Breast epithelium (tissue), 4 donors: Measurements from ENCODE around the gene SLC38A11. TPM values are rescaled to one million over a fixed set of nuclear protein-coding genes. Genes with fewer than 3 reads are reported as not detected.
"Not testable (repeated sequence)": the region's sequence is repeated elsewhere in the genome, so short reads cannot be mapped to it uniquely, and the experiment has no call there.

ENCODE experiments used
- DNase-seq, 2 donors: peaks; one replicate each; pipeline ENCODE4 v3.0.0-alpha.2; 2019; ENCODE audit warnings: low spot score in 2 of 2
- H3K27ac ChIP-seq, 2 donors: fragments of 200-600 bp; sonication (generic) in 1 of 2; one replicate each; pipeline ENCODE4 v1.5.1; 2016 to 2019; ENCODE audit warnings: mild to moderate bottlenecking in 1 of 2
- H3K27me3 ChIP-seq, 2 donors: fragments of 200-600 bp; sonication (generic) in 1 of 2; one replicate each; pipeline versions ENCODE4 v1.5.1 to v1.6.0; 2017 to 2019; ENCODE audit warnings: control low read depth in 1 of 2, mild to moderate bottlenecking in 1 of 2
- H3K36me3 ChIP-seq: fragments of 200-600 bp; one replicate; pipeline ENCODE4 v1.5.1; 2019
- H3K4me1 ChIP-seq, 2 donors: fragments of 200-600 bp; sonication (generic); one replicate each; pipeline ENCODE4 v1.5.1; 2016 to 2019; ENCODE audit warnings: control low read depth in 1 of 2
- H3K4me3 ChIP-seq, 3 donors: fragments of 200-600 bp; sonication (generic); 1 replicate in 2 of 3; 2 replicates in 1 of 3; pipeline ENCODE4 v1.5.1; 2016 to 2019; ENCODE audit warnings: mild to moderate bottlenecking in 3 of 3, moderate library complexity in 2 of 3
- H3K9me3 ChIP-seq, 2 donors: fragments of 200-600 bp; sonication (generic) in 1 of 2; one replicate each; pipeline ENCODE4 v1.5.1; 2016 to 2019; ENCODE audit warnings: control low read depth in 1 of 2
- POLR2A ChIP-seq: fragments of 450-650 bp; IDR thresholded peaks from one replicate; pipeline ENCODE4 v1.6.1; 2016; ENCODE audit warnings: antibody characterized with exemption, mild to moderate bottlenecking, moderate library complexity
- POLR2AphosphoS5 ChIP-seq, 3 donors: sonication (generic); formaldehyde crosslinking; IDR thresholded peaks; one replicate each; pipeline ENCODE4 v1.6.1; 2017; ENCODE audit warnings: antibody characterized with exemption in 3 of 3
- intact Hi-C: fragments of 100-400 bp; cut with DNase I; formaldehyde crosslinking; loops from one replicate; pipeline ENCODE4 v1.15.1; 2023; ENCODE audit warnings: low total_unique reads
- total RNA-seq, 3 donors: library from RNA; depleted of rRNA; stranded (reverse); fragments of >200 nt; gene quantifications; one replicate each; pipeline ENCODE4 v1.1.0, GENCODE V29; 2016
- TF ChIP-seq, protein P1 (sequence below), 3 donors: fragments of 450-650 bp; IDR thresholded peaks; one replicate each; pipeline ENCODE4 v1.5.1; 2016 to 2017; ENCODE audit warnings: antibody characterized with exemption in 3 of 3, mild to moderate bottlenecking in 3 of 3, moderate library complexity in 3 of 3

The SLC38A11 gene
- total RNA-seq, 3 donors from 2014 or later: 2.2 to 6.7 TPM; not detected in 1

DNA sequence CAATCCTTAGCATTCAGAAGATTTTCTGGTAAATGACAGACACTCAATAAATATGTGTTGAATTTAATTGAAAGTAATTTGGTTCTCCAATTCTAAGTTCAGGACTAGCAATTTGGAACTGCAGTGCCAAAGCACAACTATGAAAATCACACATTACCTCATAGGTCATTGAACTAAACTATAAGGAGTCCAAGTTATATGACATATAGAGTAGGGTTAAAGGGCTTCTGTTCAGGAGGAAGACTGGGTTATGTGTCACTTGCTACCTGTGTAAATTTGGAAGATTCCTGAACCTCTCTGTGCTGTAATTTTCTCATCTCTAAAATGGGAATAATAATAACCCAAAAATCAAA is 85.9 kb downstream of the SLC38A11 start:
- no peaks in the 10 kb centered on the region for H3K27me3 ChIP-seq
- intact Hi-C loops: no loop called here

DNA sequence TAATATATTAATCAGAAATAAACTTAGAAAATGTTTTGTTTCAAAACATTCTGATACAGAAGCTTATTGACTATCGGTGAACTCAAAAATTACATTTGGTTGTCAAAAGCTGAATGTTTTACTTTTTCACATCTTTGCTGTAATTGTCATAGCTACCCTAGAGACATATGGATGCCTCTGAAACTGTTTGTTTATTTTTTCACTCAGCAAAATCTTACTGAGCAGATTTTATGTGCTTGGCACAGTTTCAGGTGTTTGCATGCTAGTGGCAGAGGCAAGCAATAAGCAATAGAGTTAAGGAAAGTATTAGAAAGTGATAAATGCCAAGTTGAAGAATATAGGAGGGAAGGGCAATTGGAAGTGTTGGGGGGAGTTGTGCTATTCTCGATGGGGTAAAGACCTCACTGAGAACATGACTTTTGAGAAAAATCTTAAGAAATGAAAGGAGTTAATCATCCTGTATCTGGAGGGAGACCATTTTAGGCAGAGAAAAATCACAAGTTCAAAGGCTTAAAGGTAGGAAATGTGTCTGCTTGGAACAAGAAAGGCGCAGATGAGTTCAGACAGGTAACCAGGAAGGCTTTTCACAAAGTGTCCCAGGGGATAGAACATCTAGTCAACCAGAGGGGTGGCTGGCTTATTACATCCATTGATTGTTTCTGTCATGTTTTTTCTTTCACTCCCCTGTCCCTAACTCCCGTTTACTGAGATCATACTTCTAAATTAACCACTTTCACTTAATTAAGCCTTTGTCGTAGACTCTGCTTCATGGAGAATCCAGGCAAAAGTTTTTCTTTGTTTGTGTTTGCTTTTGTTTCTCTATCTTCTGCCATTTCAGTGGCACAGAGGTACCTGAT is 86.5 kb downstream of the SLC38A11 start:
- Histone ChIP-seq H3K4me1 (no peaks in the 10 kb centered on the region), H3K27ac (peak overlapping the region in 1 of 2 donors; percentile 15), H3K36me3 (no peaks in the 10 kb centered on the region), H3K4me3 (no peak overlapping the region), H3K9me3 (no peaks in the 10 kb centered on the region), H3K27me3 (no peaks in the 10 kb centered on the region)
- intact Hi-C loops: no loop called here
- DNase-seq: no peak
- TF ChIP-seq, protein P1, sequence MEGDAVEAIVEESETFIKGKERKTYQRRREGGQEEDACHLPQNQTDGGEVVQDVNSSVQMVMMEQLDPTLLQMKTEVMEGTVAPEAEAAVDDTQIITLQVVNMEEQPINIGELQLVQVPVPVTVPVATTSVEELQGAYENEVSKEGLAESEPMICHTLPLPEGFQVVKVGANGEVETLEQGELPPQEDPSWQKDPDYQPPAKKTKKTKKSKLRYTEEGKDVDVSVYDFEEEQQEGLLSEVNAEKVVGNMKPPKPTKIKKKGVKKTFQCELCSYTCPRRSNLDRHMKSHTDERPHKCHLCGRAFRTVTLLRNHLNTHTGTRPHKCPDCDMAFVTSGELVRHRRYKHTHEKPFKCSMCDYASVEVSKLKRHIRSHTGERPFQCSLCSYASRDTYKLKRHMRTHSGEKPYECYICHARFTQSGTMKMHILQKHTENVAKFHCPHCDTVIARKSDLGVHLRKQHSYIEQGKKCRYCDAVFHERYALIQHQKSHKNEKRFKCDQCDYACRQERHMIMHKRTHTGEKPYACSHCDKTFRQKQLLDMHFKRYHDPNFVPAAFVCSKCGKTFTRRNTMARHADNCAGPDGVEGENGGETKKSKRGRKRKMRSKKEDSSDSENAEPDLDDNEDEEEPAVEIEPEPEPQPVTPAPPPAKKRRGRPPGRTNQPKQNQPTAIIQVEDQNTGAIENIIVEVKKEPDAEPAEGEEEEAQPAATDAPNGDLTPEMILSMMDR (IDR thresholded peaks at IDR 0.05): no peak
- TF ChIP-seq POLR2AphosphoS5 (IDR thresholded peaks at IDR 0.05): no peak
- no peak for TF ChIP-seq POLR2A

More for the DNA sequence above, 85.9 kb downstream of the SLC38A11 start:
- Histone ChIP-seq H3K4me1 (no peaks in the 10 kb centered on the region), H3K27ac (peak overlapping the region in 1 of 2 donors; percentile 15), H3K9me3 (no peaks in the 10 kb centered on the region), H3K4me3 (no peak overlapping the region), H3K36me3 (no peaks in the 10 kb centered on the region)
- TF ChIP-seq POLR2A (no peak), POLR2AphosphoS5 (IDR thresholded peaks at IDR 0.05) (no peak)
- no peak for DNase-seq

- TF ChIP-seq, protein P1 (IDR thresholded peaks at IDR 0.05): no peak
- TF ChIP-seq POLR2AphosphoS5 (IDR thresholded peaks at IDR 0.05) (no peak), POLR2A (no peak)
- H3K27me3 ChIP-seq: no peaks in the 10 kb centered on the region
Observed at GRCh38 chr2:164867779-164868397, 87.4 kb downstream of the SLC38A11 start.

DNA sequence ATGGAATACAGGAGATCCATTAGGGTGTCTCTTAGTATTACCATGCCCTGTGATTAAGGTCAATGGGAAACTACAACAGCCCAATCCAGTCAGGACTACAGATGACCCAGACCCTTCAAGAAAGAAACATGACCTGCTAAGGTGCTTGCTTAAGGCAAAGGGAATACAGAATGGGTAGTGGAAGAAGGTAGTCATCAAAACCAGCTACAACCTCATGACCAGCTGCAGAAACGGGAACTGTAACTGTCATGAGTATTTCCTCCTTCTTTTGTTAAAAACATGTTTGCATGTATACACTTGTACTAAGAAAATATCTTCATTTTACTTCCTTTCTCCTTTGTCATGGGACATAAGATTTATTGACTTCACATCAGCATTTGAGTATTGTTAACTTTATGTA is 88.9 kb downstream of the SLC38A11 start:
- intact Hi-C loops, DNase-seq, H3K4me3 ChIP-seq, H3K4me1 ChIP-seq, H3K36me3 ChIP-seq, H3K9me3 ChIP-seq, H3K27me3 ChIP-seq, H3K27ac ChIP-seq: not testable (repeated sequence)

More at GRCh38 chr2:164867779-164868397, 87.4 kb downstream of the SLC38A11 start:
- Histone ChIP-seq H3K4me3 (no peak overlapping the region), H3K4me1 (no peaks in the 10 kb centered on the region), H3K27ac (no peak overlapping the region), H3K36me3 (no peaks in the 10 kb centered on the region), H3K9me3 (no peaks in the 10 kb centered on the region)
- DNase-seq: no peak
- intact Hi-C loops: no loop called here

DNA sequence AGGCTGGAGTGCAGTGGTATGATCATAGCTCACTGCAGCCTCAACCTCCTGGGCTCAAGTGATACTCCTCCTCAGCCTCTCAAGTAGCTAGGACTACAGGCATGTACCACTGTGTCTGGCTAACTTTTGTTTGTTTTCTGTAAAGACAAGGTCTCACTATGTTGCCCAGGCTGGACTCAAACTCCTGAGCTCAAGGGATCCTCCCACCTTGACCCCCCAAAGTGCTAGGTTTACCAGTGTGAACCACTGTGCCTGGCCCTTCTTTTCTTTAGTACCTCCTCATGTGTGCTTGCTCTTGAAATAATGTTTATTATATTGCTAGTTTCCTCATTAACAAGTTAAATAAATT is 94.7 kb downstream of the SLC38A11 start:
- Histone ChIP-seq H3K27me3 (no peaks in the 10 kb centered on the region), H3K9me3 (no peaks in the 10 kb centered on the region), H3K27ac (no peak overlapping the region), H3K36me3 (no peaks in the 10 kb centered on the region), H3K4me1 (no peaks in the 10 kb centered on the region), H3K4me3 (no peak overlapping the region)
- no peak for TF ChIP-seq POLR2AphosphoS5 (IDR thresholded peaks at IDR 0.05)
- TF ChIP-seq, protein P1 (IDR thresholded peaks at IDR 0.05): no peak
- TF ChIP-seq POLR2A: no peak
- DNase-seq: no peak
- intact Hi-C loops: no loop called here

DNA sequence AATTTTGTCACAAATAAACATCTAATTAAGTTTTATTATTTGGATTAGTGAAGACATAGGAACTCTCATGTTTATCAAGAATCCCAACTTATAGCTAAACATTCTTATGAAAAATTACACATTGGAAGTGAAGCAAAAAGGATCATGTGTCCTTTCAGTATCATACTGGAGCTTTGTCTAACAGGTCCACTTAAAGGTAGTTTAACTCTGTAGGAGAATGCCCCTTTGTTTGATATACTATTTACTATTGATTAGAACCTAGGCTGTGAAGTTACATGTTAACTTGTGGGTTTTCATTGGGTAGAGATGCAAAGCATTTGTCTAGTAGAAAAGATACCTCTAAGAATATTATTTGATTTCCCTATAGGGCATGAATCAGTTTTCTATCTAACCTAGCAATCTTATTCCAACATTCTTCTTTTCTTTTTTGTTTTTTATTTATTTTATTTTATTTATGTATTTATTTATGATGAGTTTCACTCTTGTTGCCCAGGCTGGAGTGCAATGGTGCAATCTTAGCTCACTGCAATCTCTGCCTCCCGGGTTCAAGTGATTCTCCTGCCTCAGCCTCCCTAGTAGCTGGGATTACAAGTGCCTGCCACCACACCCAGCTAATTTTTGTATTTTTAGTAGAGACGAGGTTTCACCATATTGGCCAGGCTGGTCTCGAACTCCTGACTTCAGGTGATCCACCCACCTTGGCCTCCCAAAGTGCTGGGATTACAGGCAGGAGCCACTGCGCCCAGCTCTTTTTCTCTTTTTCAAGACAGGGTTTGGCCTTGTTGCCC is 95.2 kb downstream of the SLC38A11 start:
- H3K36me3 ChIP-seq, DNase-seq, H3K4me3 ChIP-seq, H3K4me1 ChIP-seq, intact Hi-C loops, H3K27me3 ChIP-seq, H3K27ac ChIP-seq, H3K9me3 ChIP-seq: not testable (repeated sequence)
